Head of caudate nucleus (tissue), 42 donors: ENCODE results near the gene MCRIP2.

Experiments
- DNase-seq, 42 donors: peaks; one replicate each; pipeline versions ENCODE4 v3.0.0 to v3.0.0-alpha.2; 2020 to 2021; ENCODE audit warnings: mixed read lengths in 7 of 42
- intact Hi-C: fragments of 100-400 bp; cut with DNase I; formaldehyde crosslinking; loops from one replicate; pipeline ENCODE4 v1.15.0; 2022

The MCRIP2 gene

DNA sequence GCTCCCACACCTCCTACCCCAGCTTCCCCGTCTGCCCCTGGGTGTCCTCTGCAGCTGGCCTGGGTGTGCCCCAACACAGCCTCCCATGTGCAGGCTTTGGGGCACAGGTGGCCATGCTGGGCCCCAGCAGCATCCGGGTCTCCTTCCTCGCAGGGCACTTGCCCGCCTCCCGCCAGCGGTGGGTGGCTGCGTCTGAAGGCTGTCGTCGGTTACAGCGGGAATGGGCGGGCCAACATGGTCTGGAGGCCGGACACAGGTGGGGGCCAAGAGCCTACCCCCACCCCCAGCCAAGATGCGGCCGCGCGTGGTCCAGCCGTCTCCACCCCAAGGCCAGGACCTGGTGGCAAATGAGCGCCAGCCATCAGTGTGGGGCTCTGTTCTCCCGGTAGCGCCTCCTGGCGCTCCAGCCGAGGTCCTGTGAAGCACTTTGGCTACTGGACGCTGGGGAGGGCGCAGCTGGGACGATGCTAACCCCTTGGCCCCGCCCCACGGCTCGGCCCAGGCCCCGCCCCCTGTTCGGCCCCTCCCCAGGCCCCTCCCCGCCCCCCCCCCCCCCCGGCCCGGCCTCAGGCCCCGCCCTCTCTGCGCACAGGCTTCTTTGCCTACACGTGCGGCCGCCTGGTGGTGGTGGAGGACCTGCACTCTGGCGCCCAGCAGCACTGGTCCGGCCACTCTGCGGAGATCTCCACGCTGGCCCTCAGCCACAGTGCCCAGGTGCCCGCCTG is 19.0 kb downstream of the MCRIP2 start:
- DNase-seq: peak; percentile 73 to 92 (median 85)
- intact Hi-C loops: no loop called here

- intact Hi-C loops: no loop called here
- DNase-seq: no peak
Measured at GRCh38 chr16:661184-661821, 19.7 kb downstream of the MCRIP2 start.

- intact Hi-C loops: no loop called here
- no peak for DNase-seq
Measured at GRCh38 chr16:662095-662494, 20.5 kb downstream of the MCRIP2 start.

- intact Hi-C loops: no loop called here
- DNase-seq: no peak
Measured at GRCh38 chr16:662597-662996, 21.0 kb downstream of the MCRIP2 start.

- intact Hi-C loops: no loop called here
- DNase-seq: no peak
Measured at GRCh38 chr16:666572-666971, 24.9 kb downstream of the MCRIP2 start.

DNA sequence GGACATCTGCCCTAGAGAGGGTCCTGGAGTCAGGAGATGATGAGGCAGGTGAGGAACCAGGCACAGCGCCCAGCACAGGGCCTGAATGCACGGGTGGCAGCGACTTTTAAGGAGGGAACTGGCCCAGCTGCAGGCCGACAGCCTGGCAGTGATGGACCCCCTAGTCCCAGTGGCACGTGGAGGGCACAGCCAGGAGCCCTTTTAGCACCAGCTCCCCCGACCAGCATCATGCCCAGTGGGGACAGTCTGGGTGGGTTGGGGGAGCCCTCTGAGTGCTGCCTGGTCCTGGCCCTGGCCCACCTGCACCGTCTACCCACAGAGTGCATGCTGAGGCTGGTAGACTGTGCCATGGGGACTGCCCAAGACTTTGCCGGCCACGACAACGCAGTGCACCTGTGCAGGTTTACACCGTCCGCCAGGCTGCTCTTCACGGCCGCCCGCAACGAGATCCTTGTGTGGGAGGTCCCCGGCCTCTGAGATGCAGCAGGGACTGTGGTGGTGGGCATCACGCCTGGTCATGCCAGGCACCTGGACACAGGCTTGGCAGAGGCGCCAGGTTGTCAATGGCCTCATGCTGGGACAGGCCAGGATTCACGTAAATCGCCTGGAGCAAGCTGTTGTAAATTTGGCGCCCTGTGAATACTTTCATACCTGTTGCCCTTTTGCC is 25.6 kb downstream of the MCRIP2 start:
- intact Hi-C loops: no loop called here
- DNase-seq: no peak

GRCh38 chr16:667780-668518 is 26.3 kb downstream of the MCRIP2 start, which contains the start of gene RHOT2:
Gene RHOT2 (plus strand): TSS chr16:668132. CDS start chr16:668200, 68 bp downstream.
- intact Hi-C loops: no loop called here
- DNase-seq: peak; percentile 80 to 98 (median 94)

GRCh38 chr16:668519-669171 is 27.0 kb downstream of the MCRIP2 start:
- DNase-seq: no peak
- intact Hi-C loops: no loop called here

GRCh38 chr16:669666-670065 is 28.0 kb downstream of the MCRIP2 start:
- intact Hi-C loops: no loop called here
- DNase-seq: no peak

DNA sequence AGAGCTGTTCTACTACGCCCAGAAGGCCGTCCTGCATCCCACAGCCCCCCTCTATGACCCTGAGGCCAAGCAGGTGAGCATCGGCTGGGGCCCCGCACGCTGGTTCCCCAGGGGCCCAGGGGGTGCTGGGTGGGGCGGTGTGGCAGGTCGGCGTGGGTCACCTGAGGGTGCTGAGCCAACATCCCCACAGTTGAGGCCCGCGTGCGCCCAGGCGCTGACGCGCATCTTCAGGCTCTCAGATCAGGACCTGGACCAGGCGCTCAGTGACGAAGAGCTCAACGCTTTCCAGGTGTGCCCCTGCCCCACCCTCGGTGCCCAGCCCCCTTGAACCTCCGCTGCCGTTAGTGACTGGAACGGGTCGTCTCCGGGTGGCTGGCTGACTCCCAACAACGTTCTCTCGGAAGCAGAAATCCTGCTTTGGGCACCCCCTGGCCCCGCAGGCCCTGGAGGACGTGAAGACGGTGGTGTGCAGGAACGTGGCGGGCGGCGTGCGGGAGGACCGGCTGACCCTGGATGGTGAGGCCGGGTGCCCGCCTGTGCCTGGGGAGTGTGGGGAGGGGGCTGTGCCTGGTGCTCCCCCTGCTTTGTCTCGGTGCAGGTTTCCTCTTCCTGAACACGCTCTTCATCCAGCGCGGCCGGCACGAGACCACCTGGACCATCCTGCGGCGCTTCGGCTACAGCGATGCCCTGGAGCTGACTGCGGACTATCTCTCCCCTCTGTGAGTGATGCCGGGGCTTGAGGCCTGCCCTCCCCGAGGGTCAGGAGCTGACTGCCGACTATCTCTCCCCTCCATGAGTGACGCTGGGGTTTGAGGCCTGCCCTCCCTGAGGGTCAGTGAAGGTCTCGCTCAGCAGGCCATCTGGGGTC is 29.1 kb downstream of the MCRIP2 start:
- no peak for DNase-seq
- intact Hi-C loops: no loop called here

DNA sequence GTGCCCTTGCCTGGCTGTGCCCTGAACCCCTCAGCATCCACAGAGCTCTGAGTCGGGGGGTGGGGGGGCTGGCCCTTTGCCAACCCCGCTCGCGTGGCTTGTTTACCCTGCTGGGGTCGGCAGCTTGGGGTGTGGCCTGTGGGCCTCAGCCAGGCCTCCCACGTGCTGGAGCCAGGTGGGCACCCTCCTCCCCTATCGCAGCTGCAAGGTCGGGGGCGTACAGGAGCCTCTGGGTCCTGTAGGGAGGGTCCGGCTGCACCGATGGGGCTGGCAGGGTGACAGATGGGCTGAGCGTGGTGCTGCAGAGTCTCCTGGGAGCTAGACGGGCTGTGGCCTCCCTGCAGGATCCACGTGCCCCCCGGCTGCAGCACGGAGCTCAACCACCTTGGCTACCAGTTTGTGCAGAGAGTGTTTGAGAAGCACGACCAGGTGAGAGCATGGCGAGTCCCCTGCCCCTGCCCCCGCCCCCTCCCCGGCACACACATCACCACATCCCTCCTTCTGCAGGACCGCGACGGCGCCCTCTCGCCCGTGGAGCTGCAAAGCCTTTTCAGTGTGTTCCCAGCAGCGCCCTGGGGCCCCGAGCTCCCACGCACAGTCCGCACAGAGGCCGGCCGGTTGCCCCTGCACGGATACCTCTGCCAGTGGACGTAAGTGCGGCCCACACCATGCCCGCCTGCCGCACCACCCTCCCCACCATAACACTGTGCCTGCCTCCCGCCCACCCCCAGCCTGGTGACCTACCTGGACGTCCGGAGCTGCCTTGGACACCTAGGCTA is 29.9 kb downstream of the MCRIP2 start:
- intact Hi-C loops: no loop called here
- no peak for DNase-seq

- intact Hi-C loops: no loop called here
- no peak for DNase-seq
Measured at GRCh38 chr16:672371-672770, 30.7 kb downstream of the MCRIP2 start.

- no peak for DNase-seq
- intact Hi-C loops: no loop called here
Measured at GRCh38 chr16:672851-673250, 31.2 kb downstream of the MCRIP2 start.

- intact Hi-C loops: no loop called here
- DNase-seq: no peak
Measured at GRCh38 chr16:673399-673991, 31.9 kb downstream of the MCRIP2 start.

GRCh38 chr16:674214-674881 is 32.7 kb downstream of the MCRIP2 start:
- no peak for DNase-seq
- intact Hi-C loops: no loop called here
